Activated B cell treated with CpG ODN at 0.5 μM for 24 hours (primary cell): ENCODE data around the gene PDK2. TPM values are rescaled to one million over a fixed set of nuclear protein-coding genes. Genes with fewer than 3 reads are reported as not detected.

ENCODE experiments used
- ATAC-seq: fragments of 200-7000 bp; cut with Tn5 transposase; one replicate; pipeline ENCODE4 v1.10.0; 2021; ENCODE audit warnings: low read depth, mild to moderate bottlenecking, moderate library complexity
- CTCF ChIA-PET: fragments of 350-600 bp; sonication (Branson Sonifier 250); formaldehyde crosslinking; loops from one replicate; lab custom pipeline; 2021; ENCODE audit warnings: antibody characterized with exemption; lab: Charles Lee
- POLR2A ChIA-PET: fragments of 350-600 bp; sonication (Branson Sonifier 250); formaldehyde crosslinking; loops from one replicate; lab custom pipeline; 2021; ENCODE audit warnings: antibody characterized with exemption; lab: Charles Lee
- DNase-seq: peaks from one replicate; pipeline ENCODE4 v3.0.0; 2022
- H3K27ac Mint-ChIP-seq: one replicate; pipeline ENCODE4 v1.8.0; 2020; ENCODE audit warnings: mixed read lengths
- H3K27me3 Mint-ChIP-seq: one replicate; pipeline ENCODE4 v1.8.0; 2021; ENCODE audit warnings: mixed read lengths
- H3K36me3 Mint-ChIP-seq: one replicate; pipeline ENCODE4 v1.8.0; 2021; ENCODE audit warnings: low read depth, mixed read lengths
- H3K4me1 Mint-ChIP-seq: one replicate; pipeline ENCODE4 v1.8.0; 2021; ENCODE audit warnings: mixed read lengths
- H3K4me3 Mint-ChIP-seq: one replicate; pipeline ENCODE4 v1.8.0; 2020; ENCODE audit warnings: mild to moderate bottlenecking, mixed read lengths
- H3K9me3 Mint-ChIP-seq: one replicate; pipeline ENCODE4 v1.8.0; 2020; ENCODE audit warnings: mixed read lengths
- intact Hi-C: fragments of 100-400 bp; cut with micrococcal nuclease; formaldehyde crosslinking; loops from one replicate; pipeline ENCODE4 v1.15.1; 2024
- total RNA-seq: library from RNA; stranded (reverse); gene quantifications from 2 replicates; pipeline ENCODE4 v1.2.3, GENCODE V29; 2022
- TF ChIP-seq, protein P1 (sequence below): fragments of 200-600 bp; IDR thresholded peaks from one replicate; pipeline ENCODE4 v1.8.0; 2022; ENCODE audit warnings: antibody characterized with exemption, mild to moderate bottlenecking

PDK2 gene
- total RNA-seq, 1 donor from 2014 or later, result 15.9 TPM

GRCh38 chr17:50114401-50114800 lies 19.2 kb downstream of the PDK2 start:
- Mint-ChIP-seq H3K27ac (no peak overlapping the region), H3K27me3 (peaks cover 31% of the 10 kb centered on the region), H3K4me3 (no peak overlapping the region), H3K4me1 (peaks cover 14% of the 10 kb centered on the region), H3K9me3 (no peaks in the 10 kb centered on the region), H3K36me3 (peaks cover 6% of the 10 kb centered on the region)
- DNase-seq (no peak), ATAC-seq (no peak)
- ChIA-PET CTCF (interaction anchor here (0.6 to 2.1 kb wide), 9 partner anchors 17 to 179 kb away, joined by 3 to 10 read pairs (median 4); no protein-coding TSS in a partner anchor), POLR2A (interaction anchor here (0.6 to 1.0 kb wide), 2 partner anchors 9 to 16 kb away, joined by 3 to 7 read pairs; partner anchors contain the start of gene SAMD14)
- intact Hi-C loops, result loop anchor here (2.0 kb wide), 1 partner anchor 156 kb away; no protein-coding TSS in a partner anchor
- TF ChIP-seq, protein P1, sequence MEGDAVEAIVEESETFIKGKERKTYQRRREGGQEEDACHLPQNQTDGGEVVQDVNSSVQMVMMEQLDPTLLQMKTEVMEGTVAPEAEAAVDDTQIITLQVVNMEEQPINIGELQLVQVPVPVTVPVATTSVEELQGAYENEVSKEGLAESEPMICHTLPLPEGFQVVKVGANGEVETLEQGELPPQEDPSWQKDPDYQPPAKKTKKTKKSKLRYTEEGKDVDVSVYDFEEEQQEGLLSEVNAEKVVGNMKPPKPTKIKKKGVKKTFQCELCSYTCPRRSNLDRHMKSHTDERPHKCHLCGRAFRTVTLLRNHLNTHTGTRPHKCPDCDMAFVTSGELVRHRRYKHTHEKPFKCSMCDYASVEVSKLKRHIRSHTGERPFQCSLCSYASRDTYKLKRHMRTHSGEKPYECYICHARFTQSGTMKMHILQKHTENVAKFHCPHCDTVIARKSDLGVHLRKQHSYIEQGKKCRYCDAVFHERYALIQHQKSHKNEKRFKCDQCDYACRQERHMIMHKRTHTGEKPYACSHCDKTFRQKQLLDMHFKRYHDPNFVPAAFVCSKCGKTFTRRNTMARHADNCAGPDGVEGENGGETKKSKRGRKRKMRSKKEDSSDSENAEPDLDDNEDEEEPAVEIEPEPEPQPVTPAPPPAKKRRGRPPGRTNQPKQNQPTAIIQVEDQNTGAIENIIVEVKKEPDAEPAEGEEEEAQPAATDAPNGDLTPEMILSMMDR, result no peak

DNA sequence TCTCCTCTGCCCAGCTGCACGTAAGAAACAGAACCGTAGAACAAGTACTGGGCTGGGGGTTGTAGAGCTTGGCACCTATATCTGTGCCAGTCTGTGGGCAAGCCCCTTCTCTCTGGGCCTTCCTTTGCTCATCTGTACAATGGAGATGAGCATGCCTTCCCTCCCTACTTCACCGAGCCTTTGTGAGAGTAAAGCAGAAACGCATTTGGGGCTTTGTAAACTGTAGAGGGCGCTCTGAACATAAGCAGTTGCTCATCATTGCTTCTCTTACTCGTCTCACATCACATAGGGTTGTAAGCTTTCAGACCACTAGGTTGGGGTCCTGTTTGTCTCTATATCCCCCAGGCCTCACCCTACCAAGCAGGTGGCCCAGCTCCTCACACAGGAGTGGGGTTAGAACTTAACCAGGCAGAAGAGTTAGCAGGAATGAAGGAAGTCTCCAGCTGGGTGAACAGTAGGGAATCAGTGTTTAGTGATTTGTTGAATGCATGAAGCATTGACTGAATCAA lies 19.8 kb downstream of the PDK2 start:
- ChIA-PET POLR2A (interaction anchor here (0.6 to 1.0 kb wide), 2 partner anchors 9 to 15 kb away, joined by 3 to 7 read pairs; partner anchors contain the start of gene SAMD14), CTCF (interaction anchor here (0.6 to 2.1 kb wide), 8 partner anchors 17 to 179 kb away, joined by 3 to 10 read pairs (median 4); no protein-coding TSS in a partner anchor)
- Mint-ChIP-seq H3K27ac (no peak overlapping the region), H3K4me1 (peaks cover 14% of the 10 kb centered on the region), H3K9me3 (no peaks in the 10 kb centered on the region), H3K27me3 (peaks cover 36% of the 10 kb centered on the region), H3K4me3 (peak overlapping the region; percentile 28), H3K36me3 (peaks cover 5% of the 10 kb centered on the region)
- ATAC-seq, result peak; percentile 18
- TF ChIP-seq, protein P1, result no peak
- intact Hi-C loops, result loop anchor here (1.0 to 2.0 kb wide), 2 partner anchors 46 to 156 kb away; no protein-coding TSS in a partner anchor
- no peak for DNase-seq

- POLR2A ChIA-PET, result no interaction called here
- peaks cover 2% of the 10 kb centered on the region for H3K36me3 Mint-ChIP-seq
- DNase-seq (no peak), ATAC-seq (no peak)
- peaks cover 39% of the 10 kb centered on the region for H3K27me3 Mint-ChIP-seq
- intact Hi-C loops, result loop anchor here (1.0 to 2.0 kb wide), 3 partner anchors 21 to 155 kb away; partner anchors contain the start of gene PDK2
- TF ChIP-seq, protein P1, result no peak
- no peak overlapping the region for H3K4me3 Mint-ChIP-seq
- CTCF ChIA-PET, result interaction anchor here (1.5 to 3.1 kb wide), 6 partner anchors 22 to 158 kb away, joined by 4 to 13 read pairs (median 10); no protein-coding TSS in a partner anchor
- peaks cover 14% of the 10 kb centered on the region for H3K4me1 Mint-ChIP-seq
- H3K27ac Mint-ChIP-seq, result no peak overlapping the region
- no peaks in the 10 kb centered on the region for H3K9me3 Mint-ChIP-seq
These were observed 20.6 kb downstream of the PDK2 start for GRCh38 chr17:50115756-50116155.

DNA sequence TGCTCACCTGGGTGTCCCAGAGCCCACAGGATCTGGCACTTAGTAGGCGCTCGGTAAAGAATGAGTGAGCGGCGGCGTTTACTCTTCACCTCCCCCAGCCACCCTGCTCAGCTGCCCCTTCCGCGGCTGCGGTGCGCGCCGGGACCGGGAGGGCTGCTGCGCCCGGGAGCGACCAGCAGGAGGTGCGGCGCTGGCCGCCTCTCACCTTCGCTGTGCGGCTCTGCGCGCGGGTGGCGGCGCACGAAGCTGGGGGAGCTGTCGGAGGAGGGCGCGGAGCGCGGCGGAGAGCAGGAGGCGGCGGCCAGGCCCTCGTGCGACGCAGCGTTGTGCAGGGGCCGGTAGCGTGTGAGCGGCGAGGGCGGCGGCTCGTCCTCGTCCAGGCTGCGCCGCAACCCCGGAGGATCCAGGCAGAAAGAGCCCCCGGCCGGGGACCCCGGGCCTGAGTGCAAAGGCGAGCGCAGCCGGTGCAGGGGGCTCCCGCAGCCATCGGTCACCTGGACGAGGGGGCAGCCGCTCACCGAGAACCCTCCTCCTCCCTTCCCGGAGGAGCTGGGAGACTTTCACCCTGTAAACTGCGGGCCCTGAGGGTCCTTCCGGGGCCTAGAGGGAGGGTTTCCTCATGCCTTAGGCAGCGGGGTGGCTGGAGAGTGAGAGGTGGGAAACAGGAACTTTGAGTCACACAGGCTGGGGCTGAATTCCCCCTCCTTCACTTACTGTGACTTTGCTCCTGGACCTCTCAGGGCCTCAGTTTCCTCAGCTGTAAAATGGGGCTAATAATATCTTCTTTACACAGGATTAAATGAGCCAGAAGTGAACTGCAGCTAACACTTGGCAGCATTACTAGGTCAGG lies 22.3 kb downstream of the PDK2 start:
- H3K27ac Mint-ChIP-seq, result no peak overlapping the region
- H3K9me3 Mint-ChIP-seq, result no peaks in the 10 kb centered on the region
- intact Hi-C loops, result loop anchor here (1.0 to 2.0 kb wide), 4 partner anchors 13 to 180 kb away; partner anchors contain the start of genes PDK2 and SAMD14
- ATAC-seq, result peak; percentile 97
- peaks cover 14% of the 10 kb centered on the region for H3K4me1 Mint-ChIP-seq
- H3K36me3 Mint-ChIP-seq, result no peaks in the 10 kb centered on the region
- TF ChIP-seq, protein P1, result no peak
- H3K4me3 Mint-ChIP-seq, result peak overlapping the region; percentile 62
- peaks cover 42% of the 10 kb centered on the region for H3K27me3 Mint-ChIP-seq
- ChIA-PET POLR2A (interaction anchor here (0.9 to 1.8 kb wide), 4 partner anchors 10 to 31 kb away, joined by 3 to 10 read pairs (median 5); partner anchors contain the start of gene SAMD14), CTCF (interaction anchor here (0.6 to 3.1 kb wide), 18 partner anchors 15 to 179 kb away, joined by 3 to 18 read pairs (median 6); partner anchors contain the start of genes SGCA and TMEM92)
- peak; percentile 63 for DNase-seq
